Ishikawa (cell line): ENCODE data around the gene CLASP1.

Source experiments
- CEBPB ChIP-seq: IDR thresholded peaks from 2 replicates; pipeline ENCODE4 v1.6.1; 2012
- CREB1 ChIP-seq: IDR thresholded peaks from 2 replicates; pipeline ENCODE4 v1.6.1; 2012; ENCODE audit warnings: low read depth
- EGR1 ChIP-seq: IDR thresholded peaks from 2 replicates; pipeline ENCODE4 v1.6.1; 2012
- EP300 ChIP-seq: IDR thresholded peaks from 2 replicates; pipeline ENCODE4 v1.6.1; 2012; ENCODE audit warnings: borderline replicate concordance
- FOXM1 ChIP-seq: IDR thresholded peaks from 2 replicates; pipeline ENCODE4 v1.6.1; 2012; ENCODE audit warnings: low read depth, borderline replicate concordance
- NFIC ChIP-seq: IDR thresholded peaks from 2 replicates; pipeline ENCODE4 v1.6.1; 2012
- RAD21 ChIP-seq: IDR thresholded peaks from 2 replicates; pipeline ENCODE4 v1.6.1; 2012; ENCODE audit warnings: low read depth
- TAF1 ChIP-seq: IDR thresholded peaks from 2 replicates; pipeline ENCODE4 v1.6.1; 2012; ENCODE audit warnings: low read depth, mild to moderate bottlenecking
- TCF12 ChIP-seq: IDR thresholded peaks from 2 replicates; pipeline ENCODE4 v1.6.1; 2012; ENCODE audit warnings: low read depth
- TEAD4 ChIP-seq: IDR thresholded peaks from 2 replicates; pipeline ENCODE4 v1.6.1; 2012
- YY1 ChIP-seq: IDR thresholded peaks from 2 replicates; pipeline ENCODE4 v1.6.1; 2012; ENCODE audit warnings: low read depth
- ZBTB7A ChIP-seq: IDR thresholded peaks from 2 replicates; pipeline ENCODE4 v1.6.1; 2012; ENCODE audit warnings: low read depth
- TF ChIP-seq, protein P1 (sequence below): IDR thresholded peaks from 2 replicates; pipeline ENCODE4 v1.6.1; 2012; ENCODE audit warnings: low read depth, mild to moderate bottlenecking
- TF ChIP-seq, protein P2 (sequence below): IDR thresholded peaks from 2 replicates; pipeline ENCODE4 v1.6.1; 2012
- TF ChIP-seq, protein P3 (sequence below): IDR thresholded peaks from 2 replicates; pipeline ENCODE4 v1.6.1; 2012

The CLASP1 gene

DNA sequence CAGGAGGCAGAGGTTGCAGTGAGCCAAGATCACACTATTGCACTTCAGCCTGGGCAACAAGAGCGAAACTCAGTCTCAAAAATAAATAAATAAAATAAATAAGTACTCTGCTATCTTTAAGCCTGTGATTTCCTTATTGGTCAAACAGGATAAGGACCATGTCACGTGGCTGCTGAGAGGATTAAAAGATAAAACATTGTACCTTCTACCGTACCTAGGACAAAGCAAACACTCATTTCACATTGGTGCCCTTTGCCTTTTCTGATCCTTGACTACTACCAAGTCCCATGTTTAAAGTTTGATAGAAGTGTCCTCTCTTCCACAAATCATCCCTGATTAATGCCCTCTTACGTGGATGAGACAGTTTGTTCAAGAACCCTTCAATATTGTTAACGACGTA, 244.0 kb downstream of the CLASP1 start:
- TF ChIP-seq TAF1 (no peak), ZBTB7A (no peak), TEAD4 (no peak), EGR1 (no peak), YY1 (no peak), NFIC (no peak)
- TF ChIP-seq, protein P1, sequence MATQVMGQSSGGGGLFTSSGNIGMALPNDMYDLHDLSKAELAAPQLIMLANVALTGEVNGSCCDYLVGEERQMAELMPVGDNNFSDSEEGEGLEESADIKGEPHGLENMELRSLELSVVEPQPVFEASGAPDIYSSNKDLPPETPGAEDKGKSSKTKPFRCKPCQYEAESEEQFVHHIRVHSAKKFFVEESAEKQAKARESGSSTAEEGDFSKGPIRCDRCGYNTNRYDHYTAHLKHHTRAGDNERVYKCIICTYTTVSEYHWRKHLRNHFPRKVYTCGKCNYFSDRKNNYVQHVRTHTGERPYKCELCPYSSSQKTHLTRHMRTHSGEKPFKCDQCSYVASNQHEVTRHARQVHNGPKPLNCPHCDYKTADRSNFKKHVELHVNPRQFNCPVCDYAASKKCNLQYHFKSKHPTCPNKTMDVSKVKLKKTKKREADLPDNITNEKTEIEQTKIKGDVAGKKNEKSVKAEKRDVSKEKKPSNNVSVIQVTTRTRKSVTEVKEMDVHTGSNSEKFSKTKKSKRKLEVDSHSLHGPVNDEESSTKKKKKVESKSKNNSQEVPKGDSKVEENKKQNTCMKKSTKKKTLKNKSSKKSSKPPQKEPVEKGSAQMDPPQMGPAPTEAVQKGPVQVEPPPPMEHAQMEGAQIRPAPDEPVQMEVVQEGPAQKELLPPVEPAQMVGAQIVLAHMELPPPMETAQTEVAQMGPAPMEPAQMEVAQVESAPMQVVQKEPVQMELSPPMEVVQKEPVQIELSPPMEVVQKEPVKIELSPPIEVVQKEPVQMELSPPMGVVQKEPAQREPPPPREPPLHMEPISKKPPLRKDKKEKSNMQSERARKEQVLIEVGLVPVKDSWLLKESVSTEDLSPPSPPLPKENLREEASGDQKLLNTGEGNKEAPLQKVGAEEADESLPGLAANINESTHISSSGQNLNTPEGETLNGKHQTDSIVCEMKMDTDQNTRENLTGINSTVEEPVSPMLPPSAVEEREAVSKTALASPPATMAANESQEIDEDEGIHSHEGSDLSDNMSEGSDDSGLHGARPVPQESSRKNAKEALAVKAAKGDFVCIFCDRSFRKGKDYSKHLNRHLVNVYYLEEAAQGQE = no peak

DNA sequence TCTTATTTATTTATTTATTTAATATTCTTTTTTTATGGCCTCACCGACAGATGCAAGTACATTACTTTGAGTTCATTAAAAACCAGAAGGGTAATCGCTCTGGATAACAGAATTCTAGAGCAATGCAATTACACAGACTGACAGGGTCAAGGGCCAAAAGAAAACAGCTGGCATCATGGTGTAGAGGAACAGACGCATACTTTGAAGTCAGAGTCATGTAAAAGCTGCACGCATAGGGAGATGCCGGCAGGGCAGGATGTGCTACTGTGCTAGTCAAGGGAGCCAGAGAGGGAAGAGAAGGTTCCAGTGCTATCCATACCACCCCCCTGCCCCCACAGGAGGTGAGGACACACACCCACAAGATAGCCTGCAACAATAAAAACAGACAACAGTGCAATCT, 249.1 kb downstream of the CLASP1 start:
- TF ChIP-seq ZBTB7A = no peak
- TF ChIP-seq YY1 = no peak
- TF ChIP-seq, protein P2, sequence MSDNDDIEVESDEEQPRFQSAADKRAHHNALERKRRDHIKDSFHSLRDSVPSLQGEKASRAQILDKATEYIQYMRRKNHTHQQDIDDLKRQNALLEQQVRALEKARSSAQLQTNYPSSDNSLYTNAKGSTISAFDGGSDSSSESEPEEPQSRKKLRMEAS = no peak
- TF ChIP-seq, protein P3, sequence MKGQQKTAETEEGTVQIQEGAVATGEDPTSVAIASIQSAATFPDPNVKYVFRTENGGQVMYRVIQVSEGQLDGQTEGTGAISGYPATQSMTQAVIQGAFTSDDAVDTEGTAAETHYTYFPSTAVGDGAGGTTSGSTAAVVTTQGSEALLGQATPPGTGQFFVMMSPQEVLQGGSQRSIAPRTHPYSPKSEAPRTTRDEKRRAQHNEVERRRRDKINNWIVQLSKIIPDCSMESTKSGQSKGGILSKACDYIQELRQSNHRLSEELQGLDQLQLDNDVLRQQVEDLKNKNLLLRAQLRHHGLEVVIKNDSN = no peak
- no peak for TF ChIP-seq NFIC
- TF ChIP-seq TCF12 = no peak
- no peak for TF ChIP-seq CREB1

DNA sequence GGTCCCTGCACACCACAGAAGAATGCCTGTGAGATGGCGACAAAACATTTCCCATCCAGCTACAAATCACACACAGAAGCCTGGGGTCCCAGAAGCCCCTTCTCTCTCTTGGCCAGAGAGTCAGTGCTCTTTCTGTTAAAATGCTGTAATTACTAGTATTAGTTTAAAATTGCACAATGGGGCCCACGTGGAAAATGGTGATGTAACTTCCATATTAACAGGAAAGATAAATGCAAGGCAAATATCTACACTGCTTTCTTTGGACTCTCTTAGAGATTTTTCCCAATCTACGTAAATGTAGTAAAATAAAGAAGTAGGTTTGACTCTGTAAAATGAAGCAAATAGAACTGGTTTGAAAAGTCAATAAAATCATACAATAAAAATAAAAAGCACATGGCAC, 250.4 kb downstream of the CLASP1 start:
- TF ChIP-seq RAD21 = no peak
- TF ChIP-seq TEAD4 = no peak
- no peak for TF ChIP-seq YY1
- TF ChIP-seq EP300 = no peak
- TF ChIP-seq CEBPB = no peak
- TF ChIP-seq CREB1 = no peak
- TF ChIP-seq, protein P2 = no peak

DNA sequence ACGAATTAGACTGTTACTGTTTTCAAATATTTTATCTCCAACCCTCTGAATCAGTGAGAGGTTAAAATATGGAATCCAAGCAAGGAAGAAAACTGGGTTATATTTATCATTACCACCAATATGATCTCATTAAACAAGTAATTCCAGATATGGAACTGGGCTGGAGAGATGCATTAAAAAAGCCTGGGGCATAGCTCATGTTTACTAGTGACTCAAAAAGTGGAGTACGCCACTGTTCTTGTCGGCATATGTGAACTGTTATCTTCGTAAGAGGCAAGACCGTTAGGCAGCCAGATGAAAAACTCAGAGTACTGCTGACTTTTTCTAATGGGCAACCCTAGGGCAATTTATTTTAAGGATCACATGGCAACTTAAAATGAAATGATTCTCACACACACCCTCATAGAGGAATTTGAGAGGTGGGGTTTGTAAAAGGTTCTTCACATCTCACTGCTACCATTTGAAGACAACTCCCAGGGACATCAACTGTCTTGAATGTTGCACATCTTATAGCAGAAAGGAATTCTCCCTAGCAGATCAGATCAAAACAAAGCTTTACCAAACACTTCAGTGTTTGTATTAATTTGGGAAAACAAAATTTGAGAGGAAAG, 259.1 kb downstream of the CLASP1 start:
- no peak for TF ChIP-seq CEBPB
- no peak for TF ChIP-seq ZBTB7A
- TF ChIP-seq RAD21 = no peak
- no peak for TF ChIP-seq CREB1
- TF ChIP-seq, protein P3 = no peak
- TF ChIP-seq FOXM1 = no peak
- TF ChIP-seq TCF12 = no peak
- no peak for TF ChIP-seq YY1
- TF ChIP-seq, protein P1 = no peak
- TF ChIP-seq EGR1 = no peak
- TF ChIP-seq TAF1 = no peak
- TF ChIP-seq, protein P2 = no peak
- no peak for TF ChIP-seq TEAD4
- TF ChIP-seq EP300 = no peak
- no peak for TF ChIP-seq NFIC

DNA sequence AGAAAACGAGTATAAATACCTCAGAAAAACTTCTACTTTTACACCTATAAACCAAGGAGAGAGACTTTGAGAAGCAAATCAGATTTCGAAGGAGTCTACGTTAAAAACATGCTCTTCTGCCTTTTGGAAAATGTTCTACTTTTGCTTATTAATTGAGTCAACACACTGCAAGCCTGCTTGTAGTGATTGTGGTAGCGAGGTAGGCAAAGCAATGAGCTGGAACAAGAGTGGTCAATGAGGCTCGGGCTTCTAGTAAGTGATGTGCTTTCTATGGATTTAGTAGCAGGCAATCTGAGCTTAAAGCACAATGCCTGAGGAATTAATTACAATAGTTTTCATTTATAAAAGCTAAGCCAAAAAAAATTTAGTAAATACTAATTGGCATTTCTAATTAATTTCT, 260.9 kb downstream of the CLASP1 start:
- no peak for TF ChIP-seq NFIC
- no peak for TF ChIP-seq EP300
- TF ChIP-seq TAF1 = no peak
- TF ChIP-seq RAD21 = no peak

DNA sequence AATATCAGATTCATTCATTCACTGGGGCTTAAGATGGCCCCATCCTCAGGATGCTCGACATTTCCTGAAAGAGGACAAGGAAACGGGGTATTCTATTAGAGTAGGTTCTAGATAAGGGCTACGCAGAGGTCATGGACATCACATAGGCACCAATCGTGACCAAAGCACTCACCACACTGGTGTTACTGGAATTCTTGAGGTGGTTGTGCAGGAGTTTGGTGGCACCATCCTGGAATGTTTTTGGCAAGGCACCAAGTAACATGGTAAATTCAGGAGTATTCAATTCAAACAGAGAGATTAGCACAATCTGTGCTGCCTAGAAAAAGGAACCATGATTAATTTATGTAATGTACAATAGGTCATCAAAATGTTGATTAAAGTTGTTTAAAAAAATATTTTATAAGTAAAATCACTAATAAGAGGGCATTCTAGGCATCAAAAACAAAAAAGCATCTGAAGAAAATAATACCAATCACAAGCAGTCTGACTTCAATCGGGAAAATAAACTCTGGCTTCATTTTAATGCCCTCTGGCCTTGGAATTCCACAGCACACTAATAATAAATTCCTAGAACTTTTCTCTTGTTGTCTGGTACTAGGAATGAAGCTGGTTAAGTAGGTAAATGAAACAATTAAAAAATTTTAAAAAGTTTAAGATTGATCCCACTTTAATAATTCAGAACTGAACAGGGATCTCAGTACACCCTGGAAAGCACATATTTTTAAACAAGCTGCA, 261.5 kb downstream of the CLASP1 start:
- TF ChIP-seq FOXM1 (no peak), TCF12 (no peak), RAD21 (no peak), EP300 (no peak), NFIC (no peak), TAF1 (no peak), YY1 (no peak), EGR1 (no peak), ZBTB7A (no peak), TEAD4 (no peak), CEBPB (no peak)
- TF ChIP-seq, protein P1 = no peak
- TF ChIP-seq, protein P2 = no peak
- TF ChIP-seq, protein P3 = no peak
